Measurements from ENCODE around the gene NXPE3.
A peak's percentile ranks its signal among the peaks of the same experiment; 100 is the strongest.

Gene NXPE3

DNA sequence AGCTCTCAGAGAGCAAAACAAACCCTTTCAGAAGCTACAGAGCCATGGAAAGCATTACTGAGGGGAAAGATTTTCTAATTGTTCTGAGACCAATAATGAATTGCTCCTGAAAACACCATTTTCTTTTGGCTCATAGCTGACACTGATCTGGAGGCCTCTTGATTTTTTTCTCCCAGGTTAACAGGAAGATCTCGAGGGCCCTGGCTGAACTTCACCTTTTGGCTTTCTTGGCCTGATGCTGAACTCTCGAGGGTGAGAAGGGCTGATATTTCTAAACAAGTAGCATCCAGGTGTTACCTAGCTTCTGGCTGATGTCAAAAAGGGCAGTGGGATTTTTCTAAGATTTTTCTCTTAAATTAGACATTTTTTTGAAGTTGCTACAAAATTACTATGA is 50.4 kb downstream of the NXPE3 start:
- no peak for DNase-seq (ENCODE audit: low spot score)

DNA sequence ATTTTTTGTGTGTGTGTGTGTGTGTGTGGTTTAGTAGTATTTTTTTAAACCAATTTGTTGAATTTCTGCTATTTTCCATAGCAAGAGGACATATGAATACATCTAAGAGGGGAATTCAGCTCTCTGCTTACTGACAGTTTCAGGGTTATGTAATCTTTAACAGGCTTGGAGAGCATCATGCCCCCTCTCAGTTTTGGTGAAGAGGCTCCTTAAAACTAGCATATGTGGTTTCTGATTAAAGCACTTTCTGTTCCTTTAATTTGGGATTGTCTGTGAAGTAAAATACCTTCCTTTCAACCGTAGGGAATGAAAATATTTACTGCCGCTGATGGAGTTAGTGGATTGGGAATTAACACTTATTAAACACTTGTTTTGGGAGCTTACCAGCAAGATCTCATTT is 50.9 kb downstream of the NXPE3 start:
- no peak for DNase-seq (ENCODE audit: low spot score)

DNA sequence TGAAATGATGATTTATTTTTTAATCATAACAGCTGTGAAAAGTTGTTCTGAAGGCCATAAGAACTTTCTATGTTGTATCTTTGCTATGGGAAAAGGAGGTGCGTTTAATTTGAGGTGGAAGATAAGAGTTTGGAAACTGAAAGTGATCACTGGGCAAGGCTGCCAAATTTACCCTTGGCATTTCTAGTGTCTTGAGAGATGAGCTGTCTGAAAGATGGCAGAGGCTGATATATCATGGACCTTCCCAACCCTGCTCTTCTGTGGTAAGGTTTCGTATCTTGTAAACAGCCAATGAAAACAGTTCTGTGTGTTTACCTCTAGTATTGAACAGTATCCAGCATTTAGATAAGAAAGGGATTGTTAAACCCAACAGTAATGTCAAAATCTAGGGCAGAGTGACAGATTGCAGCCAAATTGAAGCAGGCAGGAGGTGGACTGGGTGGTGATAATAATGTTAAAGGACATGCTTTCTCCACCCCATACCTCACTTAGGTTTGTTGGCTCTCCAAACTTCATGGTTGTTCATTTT is 54.5 kb downstream of the NXPE3 start:
- DNase-seq (ENCODE audit: low spot score) = no peak

DNA sequence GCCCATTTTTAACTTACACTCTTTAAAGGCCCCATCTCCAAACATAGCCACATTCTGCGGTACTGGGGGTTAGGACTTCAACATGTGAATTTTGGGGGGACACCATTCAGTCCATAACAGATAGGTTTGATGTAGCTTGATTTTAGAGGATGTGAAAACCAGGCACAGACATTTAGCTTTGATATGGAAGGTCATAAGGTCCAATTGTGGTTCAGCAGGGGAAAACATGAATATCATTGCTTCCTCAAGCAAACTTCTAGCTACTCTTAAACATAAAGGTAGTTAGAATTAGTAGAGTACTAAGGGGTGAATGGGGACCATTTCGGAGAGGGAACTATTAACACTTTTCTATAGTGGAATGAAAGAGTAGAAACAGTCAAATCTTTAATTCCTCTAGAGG is 56.7 kb downstream of the NXPE3 start:
- no peak for DNase-seq (ENCODE audit: low spot score)

DNA sequence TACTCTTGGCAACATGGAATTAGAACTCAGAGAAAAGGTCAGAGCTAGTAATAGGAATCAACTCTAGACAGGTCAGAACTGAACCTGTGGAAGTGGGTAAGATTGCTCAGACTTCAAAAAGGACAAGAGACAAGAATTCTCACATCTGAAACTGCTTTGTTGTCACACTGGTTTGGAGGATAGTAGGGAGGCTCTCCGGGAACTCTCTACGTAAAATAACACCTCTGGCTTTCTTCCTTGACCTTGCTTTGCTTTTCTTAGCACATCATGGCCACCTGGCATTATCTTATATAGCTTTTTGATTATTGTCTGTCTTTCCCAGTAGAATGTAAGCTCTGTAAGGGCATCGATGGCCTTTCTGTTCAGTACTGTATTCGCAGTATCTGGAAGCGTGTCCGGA is 57.1 kb downstream of the NXPE3 start:
- no peak for DNase-seq (ENCODE audit: low spot score)

DNA sequence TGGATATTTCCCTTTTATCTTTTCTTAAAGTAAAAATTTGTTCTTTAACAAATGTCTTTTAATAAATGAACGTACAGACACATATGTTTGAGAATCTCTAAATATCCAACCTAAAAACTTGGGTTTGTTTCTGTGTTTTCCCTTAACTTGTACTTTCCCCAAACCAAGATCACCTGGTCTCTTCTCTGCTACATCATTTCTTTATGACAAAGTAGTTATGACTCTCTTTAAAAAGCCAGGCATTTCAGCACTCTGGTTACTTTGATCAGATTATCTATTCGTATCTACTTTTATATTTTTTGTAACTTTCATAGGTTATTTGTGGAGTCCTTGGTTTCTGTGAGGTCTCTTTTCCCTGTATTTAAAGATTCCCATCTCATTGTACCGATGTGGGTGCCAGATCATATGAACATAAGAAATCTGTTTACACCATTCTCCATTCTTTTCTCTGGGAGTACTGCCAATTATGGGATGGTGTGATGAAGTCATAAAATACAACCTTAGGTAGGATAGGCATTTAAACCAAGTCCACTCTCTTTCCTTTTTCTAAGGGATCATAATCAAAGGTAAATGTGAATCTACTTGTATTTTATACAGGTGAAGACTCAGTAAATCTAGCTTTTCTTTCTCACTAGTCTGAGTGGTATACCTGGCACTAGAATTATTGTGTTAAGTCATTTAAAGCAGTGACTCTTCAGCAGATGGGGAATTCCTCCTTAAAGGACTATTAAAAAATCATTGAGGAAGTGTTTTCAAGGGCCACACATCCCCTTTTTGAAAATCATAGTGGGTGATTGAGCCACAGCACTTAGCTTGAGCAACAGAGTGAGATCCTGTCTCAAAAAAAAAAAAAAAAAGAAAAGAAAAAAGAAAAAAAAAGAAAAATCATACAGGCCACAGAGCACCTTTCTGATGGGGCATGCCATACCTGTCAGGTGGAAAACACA is 57.9 kb downstream of the NXPE3 start:
- DNase-seq (ENCODE audit: low spot score) = no peak

DNA sequence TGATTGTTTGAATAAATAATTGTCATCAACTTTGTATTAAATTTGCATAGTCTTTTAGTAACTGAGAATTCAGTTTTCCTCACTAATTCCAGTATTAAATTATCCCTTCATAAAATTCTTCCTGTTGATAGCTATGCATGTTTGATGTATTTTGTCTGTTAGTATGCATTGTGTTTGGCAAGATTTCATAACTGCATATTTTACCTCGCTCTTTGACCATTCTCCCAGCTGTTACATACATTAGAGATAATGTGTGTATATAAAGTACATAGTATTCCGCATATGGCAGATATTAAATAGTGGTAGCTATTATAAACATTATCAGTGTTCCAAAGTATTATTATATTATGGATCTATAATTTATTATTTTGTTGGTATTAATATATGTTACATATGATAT is 59.7 kb downstream of the NXPE3 start:
- DNase-seq (ENCODE audit: low spot score) = no peak

DNA sequence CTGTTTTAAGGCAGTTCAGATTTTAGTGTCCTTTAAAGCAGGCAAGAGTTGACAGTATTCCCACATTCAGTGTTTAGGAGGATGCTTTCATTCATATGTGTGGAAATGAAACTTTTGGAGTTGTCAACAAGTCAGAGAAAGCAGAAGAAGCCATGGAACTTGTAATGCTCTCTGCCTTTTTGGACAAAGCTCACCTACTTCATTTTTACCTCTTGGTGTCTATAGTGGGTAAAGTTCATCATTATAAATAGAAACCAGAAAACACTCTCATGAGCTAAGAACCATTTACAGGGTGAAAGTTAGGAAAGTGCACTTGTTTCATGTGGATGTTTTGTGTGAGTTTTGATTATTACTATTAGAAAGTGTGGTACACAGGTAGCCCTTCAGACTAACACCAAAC is 61.1 kb downstream of the NXPE3 start:
- no peak for DNase-seq (ENCODE audit: low spot score)

DNA sequence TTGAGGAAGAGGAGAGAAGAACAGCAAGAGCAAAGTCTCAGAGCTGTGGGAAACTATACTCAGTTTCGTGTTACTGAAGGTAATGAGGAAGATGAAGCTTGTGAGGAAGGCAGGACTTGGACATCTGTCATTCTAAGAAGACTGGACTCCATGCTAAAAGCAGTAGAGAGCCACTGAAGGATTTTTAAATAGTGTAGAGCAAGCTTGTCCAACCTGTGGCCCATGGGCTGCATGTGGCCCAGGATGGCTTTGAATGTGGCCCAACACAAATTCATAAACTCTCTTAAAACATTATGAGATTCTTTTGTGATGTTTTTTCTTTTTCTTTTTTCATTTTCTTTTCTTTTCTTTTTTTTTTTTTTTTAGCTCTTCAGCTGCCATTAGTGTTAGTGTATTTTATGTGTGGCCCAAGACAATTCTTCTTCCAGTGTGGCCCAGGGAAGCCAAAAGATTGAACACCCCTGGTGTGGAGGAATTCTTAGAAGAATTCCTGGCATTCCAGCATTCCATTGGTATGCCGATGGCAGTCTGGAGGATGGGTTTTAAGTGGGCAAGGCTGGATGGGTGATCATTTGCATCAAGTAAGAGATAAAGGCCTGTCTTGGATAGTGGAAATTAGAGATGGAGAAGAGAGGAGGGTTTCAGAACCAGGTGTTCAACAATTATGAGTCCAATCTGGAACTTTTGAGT is 63.4 kb downstream of the NXPE3 start:
- DNase-seq (ENCODE audit: low spot score) = no peak

DNA sequence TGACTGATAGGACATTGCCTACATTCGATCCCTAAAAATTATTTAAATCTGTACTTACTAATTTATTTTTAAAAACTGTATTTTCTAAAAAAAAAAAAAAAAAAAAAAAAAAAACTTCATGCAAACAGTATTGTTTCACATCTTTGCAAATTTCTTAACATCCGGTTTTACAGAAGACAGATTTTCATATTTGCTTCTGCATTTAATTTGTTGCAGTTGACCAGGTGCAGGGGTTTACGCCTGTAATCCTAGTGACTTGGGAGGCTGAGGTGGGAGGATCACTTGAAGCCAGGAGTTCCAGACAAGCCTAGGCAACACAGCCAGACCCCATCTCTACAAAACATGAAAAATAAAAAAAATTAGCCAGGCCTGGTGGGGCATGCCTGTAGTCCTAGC is 63.9 kb downstream of the NXPE3 start:
- no peak for DNase-seq (ENCODE audit: low spot score)

DNA sequence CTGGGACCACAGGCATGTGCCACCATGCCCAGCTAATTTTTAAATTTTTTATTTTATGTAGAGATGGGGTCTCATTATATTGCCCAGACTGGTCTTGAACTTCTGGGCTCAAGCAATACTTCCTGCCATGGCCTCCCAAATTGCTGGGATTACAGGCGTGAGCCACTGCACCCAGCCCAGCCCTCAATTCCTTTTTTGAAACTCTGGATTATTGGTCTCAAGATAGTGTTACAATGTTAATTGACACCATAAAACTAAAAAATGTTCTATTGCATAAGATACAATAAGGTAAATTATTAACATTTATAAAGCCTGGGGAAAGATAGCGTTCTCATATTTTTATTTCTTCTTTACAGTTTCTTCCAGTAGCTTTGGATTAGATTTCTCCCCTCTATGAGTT is 66.4 kb downstream of the NXPE3 start:
- no peak for DNase-seq (ENCODE audit: low spot score)

DNA sequence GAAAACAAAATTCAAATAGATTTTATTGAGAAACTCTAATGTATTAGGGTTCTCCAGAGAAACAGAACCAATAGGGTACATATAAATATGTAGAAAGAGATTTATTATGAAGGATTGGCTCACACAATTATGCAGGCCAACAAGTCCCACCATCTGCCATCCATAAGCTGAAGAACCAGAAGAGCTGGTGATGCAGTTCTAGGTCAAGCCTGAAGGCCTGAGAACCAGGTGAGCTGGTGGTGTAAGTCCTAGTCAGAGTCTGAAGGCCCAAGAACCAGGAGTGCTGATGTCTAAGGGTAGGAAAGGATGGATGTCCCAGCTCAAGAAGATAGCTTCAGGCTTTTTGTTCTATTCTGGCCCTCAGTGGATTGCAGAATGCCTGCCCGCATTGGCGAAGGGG is 67.7 kb downstream of the NXPE3 start:
- DNase-seq (ENCODE audit: low spot score) = no peak

DNA sequence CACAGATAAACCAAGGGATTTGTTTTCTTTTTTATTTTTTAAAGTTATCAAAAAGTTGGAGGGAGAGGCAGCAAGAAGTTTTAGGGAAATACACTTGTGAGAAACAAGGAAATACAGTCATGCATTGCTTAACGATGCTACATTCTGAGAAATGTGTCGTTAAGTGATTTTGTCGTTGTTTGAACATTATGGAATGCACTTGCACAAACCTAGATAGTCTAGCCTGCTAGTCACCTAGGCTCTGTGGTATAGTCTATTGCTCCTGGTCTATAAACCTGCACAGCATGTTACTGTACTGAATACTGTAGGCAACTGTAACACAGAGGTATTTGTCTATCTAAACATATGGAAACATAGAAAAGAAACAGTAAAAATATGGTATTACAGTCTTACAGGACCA is 68.3 kb downstream of the NXPE3 start:
- DNase-seq (ENCODE audit: low spot score) = no peak

DNA sequence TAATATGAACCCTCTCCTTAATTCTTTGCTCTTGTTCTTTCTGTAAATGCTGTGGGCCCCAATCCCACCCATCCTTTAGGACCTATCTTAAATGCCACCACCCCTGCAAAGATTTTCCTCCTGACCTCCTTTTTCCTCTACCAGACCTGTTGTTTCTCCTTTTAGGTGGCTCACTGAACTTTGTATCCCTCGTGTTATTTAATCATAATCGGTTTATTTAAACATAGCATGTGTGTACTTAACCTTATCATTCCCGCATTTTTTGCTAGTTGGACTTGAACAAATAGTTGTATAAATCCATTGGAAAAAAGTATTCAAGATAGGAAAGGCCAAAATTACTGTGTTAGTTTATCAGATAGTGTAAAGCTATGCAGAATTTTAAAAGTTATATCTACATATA is 69.3 kb downstream of the NXPE3 start:
- DNase-seq (ENCODE audit: low spot score) = no peak

DNA sequence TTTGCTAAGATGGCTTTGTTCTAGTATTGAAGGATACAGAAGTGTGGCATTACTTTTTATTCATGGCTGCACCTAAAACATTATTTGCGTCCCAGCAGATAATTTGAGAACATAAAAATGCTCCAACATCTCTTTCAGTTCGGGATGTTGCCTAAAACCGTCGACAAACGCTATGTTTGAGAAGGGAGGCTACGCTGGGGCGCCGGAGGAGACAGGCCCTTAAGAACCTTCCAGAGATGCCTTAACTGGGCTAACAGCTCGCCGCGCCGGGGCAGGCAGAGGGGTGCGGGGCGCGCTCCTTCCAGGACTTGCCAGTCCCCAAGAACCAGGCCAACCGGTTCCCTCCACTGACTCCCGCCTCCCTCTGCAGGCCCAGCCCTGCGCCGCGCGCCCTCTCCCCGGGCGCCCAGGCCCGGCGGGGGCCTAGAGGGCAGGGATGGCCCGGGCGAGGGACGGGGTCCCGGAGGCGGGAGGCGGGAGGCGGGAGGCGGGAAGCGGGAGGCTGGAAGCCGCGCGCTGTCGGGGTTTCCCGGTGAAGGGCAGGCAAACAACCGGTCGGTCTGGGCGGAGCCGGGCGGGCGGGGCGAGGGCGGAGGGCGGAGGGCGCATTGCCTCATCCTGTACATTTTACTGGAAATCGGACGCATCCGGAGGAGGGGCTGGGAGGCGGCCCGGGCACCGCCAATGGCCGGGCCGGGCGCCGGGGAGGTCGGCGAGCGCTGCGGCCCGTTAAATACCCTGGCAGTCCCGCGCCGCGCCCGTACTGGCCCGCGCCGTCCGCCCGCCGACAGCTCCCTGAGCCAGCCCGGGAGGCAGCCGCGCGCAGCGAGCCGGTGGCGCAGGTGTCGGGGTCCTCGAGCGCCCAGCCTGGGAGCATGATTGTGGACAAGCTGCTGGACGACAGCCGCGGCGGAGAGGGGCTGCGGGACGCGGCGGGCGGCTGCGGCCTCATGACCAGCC is 70.0 kb downstream of the NXPE3 start, which contains the start of gene NFKBIZ:
Gene NFKBIZ, plus strand, starts transcription at position 761 of the 960 bp plus-strand sequence. Its CDS starts 115 bp downstream, at position 876.
- peak; percentile 97 for DNase-seq (ENCODE audit: low spot score)

DNA sequence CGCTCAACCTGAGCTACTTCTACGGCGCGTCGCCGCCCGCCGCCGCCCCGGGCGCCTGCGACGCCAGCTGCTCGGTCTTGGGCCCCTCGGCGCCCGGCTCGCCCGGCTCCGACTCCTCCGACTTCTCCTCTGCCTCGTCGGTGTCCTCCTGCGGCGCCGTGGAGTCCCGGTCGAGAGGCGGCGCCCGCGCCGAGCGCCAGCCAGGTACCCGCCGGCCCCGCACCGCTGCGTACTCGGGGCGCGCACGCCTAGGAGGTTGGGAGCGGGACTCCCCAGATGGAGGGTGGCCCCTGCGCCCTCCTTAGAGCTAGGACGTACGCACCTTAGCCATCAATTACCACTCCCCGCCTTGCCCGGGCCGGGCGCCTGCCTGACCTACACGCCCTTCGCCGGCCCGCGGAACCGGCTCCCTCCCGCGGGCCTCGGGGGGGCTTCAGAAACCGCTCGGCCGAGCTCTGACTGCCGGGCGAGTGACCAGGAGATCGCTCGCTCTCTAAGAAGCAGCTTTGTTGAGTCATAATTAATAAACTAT is 70.8 kb downstream of the NXPE3 start:
- no peak for DNase-seq (ENCODE audit: low spot score)

DNA sequence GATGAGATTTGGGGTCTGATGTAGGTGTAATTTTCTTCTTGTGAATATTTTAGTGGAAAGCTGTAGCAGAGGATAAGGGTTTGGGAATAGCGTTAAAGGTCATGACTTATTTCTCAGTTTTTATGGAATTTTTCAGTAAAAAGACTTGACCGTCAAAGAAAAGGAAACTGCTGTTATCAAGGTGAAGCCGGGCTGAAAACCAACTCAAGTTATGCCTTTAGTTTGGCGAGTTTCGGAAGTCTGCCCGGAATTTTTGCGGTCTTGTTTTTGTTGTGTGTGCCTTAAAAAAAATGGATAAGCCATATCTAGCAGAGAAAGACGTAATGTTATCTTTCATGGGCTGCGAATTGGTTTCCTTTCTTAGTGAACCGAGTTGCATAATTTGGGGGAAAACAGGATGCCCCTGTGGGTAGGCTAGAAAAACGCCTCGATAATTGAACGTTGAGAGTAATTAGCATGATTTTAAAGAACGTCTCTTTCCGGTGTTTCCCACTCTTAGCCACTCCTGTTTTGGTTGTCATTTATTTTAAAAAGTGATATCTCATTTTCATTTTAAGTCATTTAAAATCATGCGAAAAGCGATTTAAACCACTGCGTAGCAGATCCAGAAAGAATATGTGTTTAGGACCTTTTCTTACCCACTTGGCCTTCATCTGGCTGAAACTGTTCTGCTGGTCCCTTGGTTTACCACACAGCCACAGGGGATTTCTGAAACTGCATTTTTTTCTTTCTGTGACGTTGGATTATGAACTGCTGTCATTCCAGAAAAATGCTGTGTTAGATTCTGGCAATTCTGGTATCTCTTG is 71.4 kb downstream of the NXPE3 start:
- DNase-seq (ENCODE audit: low spot score) = peak; percentile 49

DNA sequence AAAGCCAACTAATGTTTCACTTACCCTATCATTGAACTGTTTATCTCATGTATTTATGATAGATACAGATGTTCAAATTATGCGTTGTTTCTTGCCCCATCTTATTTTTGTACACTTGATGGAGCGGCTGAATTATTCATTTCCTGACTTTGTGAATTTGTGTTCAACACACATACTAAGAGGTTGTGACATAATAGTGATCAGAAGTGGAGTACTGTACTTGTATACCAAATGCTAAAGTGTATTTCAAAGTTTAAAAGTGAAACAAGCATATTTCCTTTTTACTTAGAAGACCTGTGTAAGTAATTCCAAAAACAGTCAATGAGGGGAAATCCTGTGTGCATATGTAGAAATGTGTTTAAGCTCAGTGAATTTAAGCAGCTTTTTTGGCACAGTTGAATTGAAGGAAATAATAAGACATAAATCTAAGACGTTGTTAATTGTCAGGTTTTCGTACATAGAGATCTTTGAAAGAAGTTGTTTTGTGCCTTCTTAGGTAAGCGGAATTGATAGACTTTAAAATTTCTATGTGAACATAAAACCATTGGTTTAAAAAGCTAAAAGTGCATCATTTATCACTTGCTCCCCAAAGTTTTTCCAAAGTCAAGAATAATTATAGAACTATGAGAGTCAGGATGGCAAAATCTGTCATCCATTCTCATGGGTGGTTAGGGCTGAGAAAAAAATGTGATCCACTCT is 72.2 kb downstream of the NXPE3 start:
- DNase-seq (ENCODE audit: low spot score) = no peak

DNA sequence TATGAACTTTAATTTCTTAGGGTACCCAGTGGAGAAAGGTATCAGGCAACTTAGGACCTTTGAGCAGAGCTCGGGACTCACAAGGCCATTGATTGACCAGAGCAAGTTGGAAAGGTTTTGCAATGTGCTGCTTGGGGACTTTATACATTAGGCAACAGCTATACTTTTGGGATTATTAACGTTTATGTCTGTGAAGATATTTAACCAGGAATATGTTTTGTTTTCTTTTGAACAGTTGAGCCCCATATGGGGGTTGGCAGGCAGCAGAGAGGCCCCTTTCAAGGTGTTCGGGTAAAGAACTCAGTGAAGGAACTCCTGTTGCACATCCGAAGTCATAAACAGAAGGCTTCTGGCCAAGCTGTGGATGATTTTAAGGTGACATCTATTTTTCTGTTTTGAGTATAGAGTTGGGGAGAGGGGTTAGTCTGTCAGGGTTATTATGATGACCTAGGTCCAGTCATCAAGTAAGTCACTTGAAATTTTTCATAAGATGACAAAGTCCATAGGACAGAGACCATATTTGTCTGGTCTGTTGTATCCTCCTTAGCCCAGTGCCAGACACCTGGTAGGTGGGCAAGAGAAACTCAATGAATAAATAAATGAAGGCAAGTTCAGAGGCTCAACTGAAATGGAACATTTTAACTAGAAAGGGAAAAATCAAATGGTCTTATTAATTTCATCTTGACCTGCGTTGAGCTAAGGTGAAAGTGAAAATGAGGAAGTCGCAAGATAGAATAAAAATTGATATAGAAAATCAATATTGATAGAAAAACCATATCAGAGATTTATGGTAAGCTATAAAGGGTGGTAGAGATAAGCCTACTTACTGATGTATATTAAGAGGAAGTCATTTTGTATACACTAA is 73.1 kb downstream of the NXPE3 start:
- DNase-seq (ENCODE audit: low spot score) = no peak
